Measurements from ENCODE around the gene UVSSA. TPM values are rescaled to one million over a fixed set of nuclear protein-coding genes. Genes with fewer than 3 reads are reported as not detected.

The UVSSA gene
- total RNA-seq, 1 experiment from 2014 or later = 40.4 TPM

DNA sequence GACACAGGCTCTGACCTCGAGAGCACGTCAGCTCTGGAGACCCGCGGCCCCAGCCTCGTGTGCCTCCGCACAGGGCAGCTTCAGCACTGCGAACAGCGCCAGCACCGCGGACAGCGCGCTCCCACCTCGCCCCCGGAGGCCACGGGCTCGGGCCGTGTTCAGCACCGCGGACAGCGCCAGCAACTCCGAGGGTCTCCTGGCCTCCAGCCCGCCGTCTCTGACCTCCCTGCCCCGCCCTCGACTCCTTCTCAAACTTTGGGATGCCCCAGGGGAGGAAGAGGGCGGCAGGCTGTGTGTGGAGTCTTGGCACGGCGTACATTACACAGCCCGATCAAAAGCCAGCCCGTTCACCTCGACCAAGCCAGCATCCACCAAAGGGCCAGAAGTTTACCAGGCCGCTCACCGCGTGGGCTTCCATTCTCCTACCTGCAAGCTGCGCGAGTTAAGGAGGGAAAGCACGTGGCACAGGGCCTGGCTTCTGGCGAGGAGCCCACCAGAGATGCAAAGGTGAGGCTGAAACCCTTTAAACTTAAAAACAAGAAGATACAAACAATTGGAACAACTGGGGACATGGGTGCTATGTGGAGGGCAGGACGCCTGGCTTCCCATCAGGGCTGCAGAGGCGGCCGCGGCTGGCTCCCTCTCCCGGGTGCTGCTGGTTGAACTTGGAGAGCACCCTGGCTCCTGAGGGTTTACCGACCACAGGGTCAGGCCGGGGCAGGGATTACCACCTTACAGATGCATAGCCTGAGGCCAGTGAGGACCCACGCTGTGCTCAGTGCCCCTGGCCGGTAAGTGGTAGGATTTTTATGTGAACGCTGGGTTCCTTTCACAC is 63.7 kb downstream of the UVSSA start (continued):
- TF ChIP-seq, protein P1, sequence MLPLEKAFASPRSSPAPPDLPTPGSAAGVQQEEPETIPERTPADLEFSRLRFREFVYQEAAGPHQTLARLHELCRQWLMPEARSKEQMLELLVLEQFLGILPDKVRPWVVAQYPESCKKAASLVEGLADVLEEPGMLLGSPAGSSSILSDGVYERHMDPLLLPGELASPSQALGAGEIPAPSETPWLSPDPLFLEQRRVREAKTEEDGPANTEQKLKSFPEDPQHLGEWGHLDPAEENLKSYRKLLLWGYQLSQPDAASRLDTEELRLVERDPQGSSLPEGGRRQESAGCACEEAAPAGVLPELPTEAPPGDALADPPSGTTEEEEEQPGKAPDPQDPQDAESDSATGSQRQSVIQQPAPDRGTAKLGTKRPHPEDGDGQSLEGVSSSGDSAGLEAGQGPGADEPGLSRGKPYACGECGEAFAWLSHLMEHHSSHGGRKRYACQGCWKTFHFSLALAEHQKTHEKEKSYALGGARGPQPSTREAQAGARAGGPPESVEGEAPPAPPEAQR (CRISPR knock-in tag; IDR thresholded peaks at IDR 0.05) = peak; percentile 100
- peak; percentile 100 for TF ChIP-seq TEAD1 (CRISPR knock-in tag; IDR thresholded peaks at IDR 0.05)
- TF ChIP-seq GABPB1 (CRISPR knock-in tag; IDR thresholded peaks at IDR 0.05) = peak; percentile 97
- peak; percentile 100 for TF ChIP-seq MYBL2 (CRISPR knock-in tag; IDR thresholded peaks at IDR 0.05)
- TF ChIP-seq FOXK1 (CRISPR knock-in tag; IDR thresholded peaks at IDR 0.05) = peak; percentile 100
- TF ChIP-seq, protein P2, sequence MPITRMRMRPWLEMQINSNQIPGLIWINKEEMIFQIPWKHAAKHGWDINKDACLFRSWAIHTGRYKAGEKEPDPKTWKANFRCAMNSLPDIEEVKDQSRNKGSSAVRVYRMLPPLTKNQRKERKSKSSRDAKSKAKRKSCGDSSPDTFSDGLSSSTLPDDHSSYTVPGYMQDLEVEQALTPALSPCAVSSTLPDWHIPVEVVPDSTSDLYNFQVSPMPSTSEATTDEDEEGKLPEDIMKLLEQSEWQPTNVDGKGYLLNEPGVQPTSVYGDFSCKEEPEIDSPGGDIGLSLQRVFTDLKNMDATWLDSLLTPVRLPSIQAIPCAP (CRISPR knock-in tag; IDR thresholded peaks at IDR 0.05) = peak; percentile 100
- TF ChIP-seq, protein P3, sequence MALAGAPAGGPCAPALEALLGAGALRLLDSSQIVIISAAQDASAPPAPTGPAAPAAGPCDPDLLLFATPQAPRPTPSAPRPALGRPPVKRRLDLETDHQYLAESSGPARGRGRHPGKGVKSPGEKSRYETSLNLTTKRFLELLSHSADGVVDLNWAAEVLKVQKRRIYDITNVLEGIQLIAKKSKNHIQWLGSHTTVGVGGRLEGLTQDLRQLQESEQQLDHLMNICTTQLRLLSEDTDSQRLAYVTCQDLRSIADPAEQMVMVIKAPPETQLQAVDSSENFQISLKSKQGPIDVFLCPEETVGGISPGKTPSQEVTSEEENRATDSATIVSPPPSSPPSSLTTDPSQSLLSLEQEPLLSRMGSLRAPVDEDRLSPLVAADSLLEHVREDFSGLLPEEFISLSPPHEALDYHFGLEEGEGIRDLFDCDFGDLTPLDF (CRISPR knock-in tag; IDR thresholded peaks at IDR 0.05) = peak; percentile 100
- no peak for TF ChIP-seq HMGA2 (CRISPR knock-in tag; IDR thresholded peaks at IDR 0.05)
- TF ChIP-seq, protein P4, sequence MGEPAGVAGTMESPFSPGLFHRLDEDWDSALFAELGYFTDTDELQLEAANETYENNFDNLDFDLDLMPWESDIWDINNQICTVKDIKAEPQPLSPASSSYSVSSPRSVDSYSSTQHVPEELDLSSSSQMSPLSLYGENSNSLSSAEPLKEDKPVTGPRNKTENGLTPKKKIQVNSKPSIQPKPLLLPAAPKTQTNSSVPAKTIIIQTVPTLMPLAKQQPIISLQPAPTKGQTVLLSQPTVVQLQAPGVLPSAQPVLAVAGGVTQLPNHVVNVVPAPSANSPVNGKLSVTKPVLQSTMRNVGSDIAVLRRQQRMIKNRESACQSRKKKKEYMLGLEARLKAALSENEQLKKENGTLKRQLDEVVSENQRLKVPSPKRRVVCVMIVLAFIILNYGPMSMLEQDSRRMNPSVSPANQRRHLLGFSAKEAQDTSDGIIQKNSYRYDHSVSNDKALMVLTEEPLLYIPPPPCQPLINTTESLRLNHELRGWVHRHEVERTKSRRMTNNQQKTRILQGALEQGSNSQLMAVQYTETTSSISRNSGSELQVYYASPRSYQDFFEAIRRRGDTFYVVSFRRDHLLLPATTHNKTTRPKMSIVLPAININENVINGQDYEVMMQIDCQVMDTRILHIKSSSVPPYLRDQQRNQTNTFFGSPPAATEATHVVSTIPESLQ (CRISPR knock-in tag; IDR thresholded peaks at IDR 0.05) = peak; percentile 100
- TF ChIP-seq, protein P5, sequence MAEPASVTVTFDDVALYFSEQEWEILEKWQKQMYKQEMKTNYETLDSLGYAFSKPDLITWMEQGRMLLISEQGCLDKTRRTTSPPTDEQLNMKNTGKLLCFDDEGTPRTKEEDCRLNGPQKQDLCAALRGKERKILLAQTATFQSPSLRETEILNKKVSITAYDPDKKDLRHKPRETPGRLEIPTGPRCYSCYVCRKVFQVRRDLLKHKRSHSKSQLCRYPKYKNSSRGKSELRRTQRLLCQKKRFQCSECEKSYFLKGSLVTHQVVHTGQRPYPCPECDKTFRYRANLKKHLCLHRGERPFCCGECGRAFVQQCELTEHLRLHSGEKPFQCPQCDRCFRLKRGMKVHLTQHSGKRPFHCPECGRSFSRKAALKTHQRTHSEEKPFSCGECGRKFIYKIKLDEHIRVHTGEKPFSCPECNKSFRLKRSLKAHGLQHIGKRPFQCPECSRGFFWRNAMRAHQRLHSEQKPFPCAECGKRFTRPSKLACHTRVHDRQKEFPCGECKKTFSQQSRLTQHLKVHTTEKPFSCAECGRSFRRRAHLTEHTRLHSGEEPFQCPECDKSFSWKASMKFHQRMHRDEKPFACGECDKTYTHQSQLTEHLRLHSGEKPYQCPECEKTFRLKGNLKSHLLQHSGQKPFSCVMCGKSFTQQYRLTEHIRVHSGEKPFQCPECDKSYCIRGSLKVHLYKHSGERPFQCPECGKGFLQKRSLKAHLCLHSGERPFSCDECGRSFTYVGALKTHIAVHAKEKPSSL (CRISPR knock-in tag; conservative IDR thresholded peaks at IDR 0.05) = no peak; the same call in 1 of the 2 replicates
- TF ChIP-seq TEAD4 (CRISPR knock-in tag; IDR thresholded peaks at IDR 0.05) = peak; percentile 100
- peak; percentile 97 for TF ChIP-seq ZNF671 (CRISPR knock-in tag; IDR thresholded peaks at IDR 0.05)

DNA sequence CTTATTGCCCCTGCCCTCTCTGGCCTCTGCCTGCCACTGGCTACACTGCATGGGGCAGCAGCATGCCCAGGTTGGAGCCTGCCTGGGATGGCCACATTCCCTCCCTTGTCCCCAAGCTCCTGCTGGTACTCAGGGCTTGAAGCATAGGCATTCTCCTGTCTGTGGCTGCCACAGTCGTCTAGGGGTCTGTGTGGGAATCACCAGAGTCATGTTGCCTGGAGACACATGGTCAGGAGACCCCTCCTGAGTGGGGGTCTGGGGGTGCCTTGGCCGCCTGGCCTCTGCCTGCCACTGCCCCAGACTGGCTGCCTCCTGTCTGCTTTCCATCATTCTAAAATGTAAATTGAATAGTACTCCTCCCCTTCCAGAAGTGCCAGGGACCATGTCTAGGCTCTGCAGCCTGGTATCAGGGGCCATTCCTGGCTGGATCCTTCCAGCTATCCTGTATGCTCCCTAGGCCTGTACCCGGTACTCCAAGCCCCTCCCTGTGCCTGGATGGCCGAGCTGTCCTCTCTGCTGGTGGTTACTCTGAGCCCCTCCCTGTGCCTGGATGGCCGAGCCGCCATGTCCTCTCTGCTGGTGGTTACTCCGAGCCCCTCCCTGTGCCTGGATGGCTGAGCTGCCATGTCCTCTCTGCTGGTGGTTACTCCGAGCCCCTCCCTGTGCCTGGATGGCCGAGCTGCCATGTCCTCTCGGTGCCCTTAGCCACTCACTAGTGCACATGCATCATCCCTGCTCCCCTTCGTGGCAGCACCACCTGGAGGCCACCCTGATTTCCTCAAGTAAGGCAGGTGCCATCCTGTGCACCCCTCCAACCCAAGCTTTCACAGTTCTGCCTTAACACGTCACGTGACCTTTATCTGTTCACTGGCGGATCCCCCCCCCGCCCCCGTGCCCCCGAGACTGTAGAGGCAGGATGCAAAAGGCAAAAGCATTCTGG is 64.7 kb downstream of the UVSSA start:
- Mint-ChIP-seq H3K9me3 (no peaks in the 10 kb centered on the region), H3K27me3 (ENCODE audit: low read depth) (peaks cover 66% of the 10 kb centered on the region), H3K36me3 (no peaks in the 10 kb centered on the region), H3K27ac (no peak overlapping the region), H3K4me1 (peaks cover 10% of the 10 kb centered on the region), H3K4me3 (no peak overlapping the region)
- ATAC-seq = peak; percentile 7; the same call in 1 of the 2 replicates
- CTCF ChIA-PET = interaction anchor here (1.1 kb wide), 2 partner anchors 39 to 47 kb away, joined by 3 to 4 read pairs; no protein-coding TSS in a partner anchor
- no peak for DNase-seq (ENCODE audit: low spot score)
- POLR2A ChIA-PET = no interaction called here
- TF ChIP-seq, protein P2 (CRISPR knock-in tag; IDR thresholded peaks at IDR 0.05) = no peak
- TF ChIP-seq SOX15 (CRISPR knock-in tag; IDR thresholded peaks at IDR 0.05) (no peak), GRHL2 (CRISPR knock-in tag; IDR thresholded peaks at IDR 0.05; ENCODE audit: insufficient replicate concordance, severe bottlenecking) (no peak), HMGA2 (CRISPR knock-in tag; IDR thresholded peaks at IDR 0.05) (no peak), ETV6 (CRISPR knock-in tag; IDR thresholded peaks at IDR 0.05) (no peak), ZNF263 (CRISPR knock-in tag; IDR thresholded peaks at IDR 0.05; ENCODE audit: low read depth) (no peak), TP53 (CRISPR knock-in tag; IDR thresholded peaks at IDR 0.05) (no peak)
- TF ChIP-seq, protein P1 (CRISPR knock-in tag; IDR thresholded peaks at IDR 0.05) = no peak
- TF ChIP-seq, protein P6, sequence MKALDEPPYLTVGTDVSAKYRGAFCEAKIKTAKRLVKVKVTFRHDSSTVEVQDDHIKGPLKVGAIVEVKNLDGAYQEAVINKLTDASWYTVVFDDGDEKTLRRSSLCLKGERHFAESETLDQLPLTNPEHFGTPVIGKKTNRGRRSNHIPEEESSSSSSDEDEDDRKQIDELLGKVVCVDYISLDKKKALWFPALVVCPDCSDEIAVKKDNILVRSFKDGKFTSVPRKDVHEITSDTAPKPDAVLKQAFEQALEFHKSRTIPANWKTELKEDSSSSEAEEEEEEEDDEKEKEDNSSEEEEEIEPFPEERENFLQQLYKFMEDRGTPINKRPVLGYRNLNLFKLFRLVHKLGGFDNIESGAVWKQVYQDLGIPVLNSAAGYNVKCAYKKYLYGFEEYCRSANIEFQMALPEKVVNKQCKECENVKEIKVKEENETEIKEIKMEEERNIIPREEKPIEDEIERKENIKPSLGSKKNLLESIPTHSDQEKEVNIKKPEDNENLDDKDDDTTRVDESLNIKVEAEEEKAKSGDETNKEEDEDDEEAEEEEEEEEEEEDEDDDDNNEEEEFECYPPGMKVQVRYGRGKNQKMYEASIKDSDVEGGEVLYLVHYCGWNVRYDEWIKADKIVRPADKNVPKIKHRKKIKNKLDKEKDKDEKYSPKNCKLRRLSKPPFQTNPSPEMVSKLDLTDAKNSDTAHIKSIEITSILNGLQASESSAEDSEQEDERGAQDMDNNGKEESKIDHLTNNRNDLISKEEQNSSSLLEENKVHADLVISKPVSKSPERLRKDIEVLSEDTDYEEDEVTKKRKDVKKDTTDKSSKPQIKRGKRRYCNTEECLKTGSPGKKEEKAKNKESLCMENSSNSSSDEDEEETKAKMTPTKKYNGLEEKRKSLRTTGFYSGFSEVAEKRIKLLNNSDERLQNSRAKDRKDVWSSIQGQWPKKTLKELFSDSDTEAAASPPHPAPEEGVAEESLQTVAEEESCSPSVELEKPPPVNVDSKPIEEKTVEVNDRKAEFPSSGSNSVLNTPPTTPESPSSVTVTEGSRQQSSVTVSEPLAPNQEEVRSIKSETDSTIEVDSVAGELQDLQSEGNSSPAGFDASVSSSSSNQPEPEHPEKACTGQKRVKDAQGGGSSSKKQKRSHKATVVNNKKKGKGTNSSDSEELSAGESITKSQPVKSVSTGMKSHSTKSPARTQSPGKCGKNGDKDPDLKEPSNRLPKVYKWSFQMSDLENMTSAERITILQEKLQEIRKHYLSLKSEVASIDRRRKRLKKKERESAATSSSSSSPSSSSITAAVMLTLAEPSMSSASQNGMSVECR (CRISPR knock-in tag; IDR thresholded peaks at IDR 0.05; ENCODE audit: borderline replicate concordance) = no peak
